Stomach (tissue), 19 donors: ENCODE measurements around the gene CCL18. TPM values are rescaled to one million over a fixed set of nuclear protein-coding genes. Genes with fewer than 3 reads are reported as not detected.
"Not testable (repeated sequence)": the region's sequence is repeated elsewhere in the genome, so short reads cannot be mapped to it uniquely, and the experiment has no call there.

Source experiments
- DNase-seq, 2 donors: peaks; one replicate each; pipeline versions ENCODE4 v3.0.0 to v3.0.0-alpha.2; 2013 to 2019
- H3K27ac ChIP-seq, 5 donors: fragments of 200-600 bp in 4 of 5; sonication (generic) in 4 of 5; one replicate each; pipeline ENCODE4 v1.5.1; 2013 to 2019; ENCODE audit warnings: mild to moderate bottlenecking in 1 of 5, moderate library complexity in 1 of 5
- H3K27me3 ChIP-seq, 3 donors: fragments of 200-600 bp; sonication (generic); one replicate each; pipeline ENCODE4 v1.5.1; 2017 to 2019; ENCODE audit warnings: mixed run types in 1 of 3
- H3K36me3 ChIP-seq, 4 donors: fragments of 200-600 bp; sonication (generic); 1 replicate in 3 of 4; 2 replicates in 1 of 4; pipeline ENCODE4 v1.5.1; 2016 to 2019
- H3K4me1 ChIP-seq, 4 donors: fragments of 200-600 bp; sonication (generic); one replicate each; pipeline ENCODE4 v1.5.1; 2016 to 2019
- H3K4me3 ChIP-seq, 4 donors: fragments of 200-600 bp; sonication (generic) in 3 of 4; one replicate each; pipeline ENCODE4 v1.5.1; 2016 to 2019; ENCODE audit warnings: mild to moderate bottlenecking in 1 of 4
- H3K9me3 ChIP-seq, 4 donors: fragments of 200-600 bp; sonication (generic); one replicate each; pipeline ENCODE4 v1.5.1; 2016 to 2019
- CTCF ChIP-seq, 7 experiments: fragments of 450-650 bp in 4 of 7; fragments of 200-600 bp in 3 of 7; sonication (generic) in 3 of 7; IDR thresholded peaks; one replicate each; pipeline ENCODE4 v1.5.1; 2016 to 2019; ENCODE audit warnings: antibody characterized with exemption in 7 of 7, control low read depth in 2 of 7, mild to moderate bottlenecking in 1 of 7
- EP300 ChIP-seq: sonication (generic); formaldehyde crosslinking; IDR thresholded peaks from one replicate; pipeline ENCODE4 v1.6.1; 2017; ENCODE audit warnings: antibody characterized with exemption
- POLR2A ChIP-seq, 4 donors: fragments of 450-650 bp; IDR thresholded peaks; one replicate each; pipeline ENCODE4 v1.6.1; 2016; ENCODE audit warnings: antibody characterized with exemption in 4 of 4, control low read depth in 2 of 4, mild to moderate bottlenecking in 1 of 4, moderate library complexity in 1 of 4
- POLR2AphosphoS5 ChIP-seq, 3 donors: sonication (generic); formaldehyde crosslinking; IDR thresholded peaks; one replicate each; pipeline ENCODE4 v1.6.1; 2016; ENCODE audit warnings: antibody characterized with exemption in 3 of 3
- WGBS, 5 donors: extraction: QIAGEN DNeasy Blood & Tissue Kit in 3 of 5; methylation state at CpG; one replicate each; pipeline versions ENCODE4 v1.1.5 to v1.1.7; 2013 to 2018; 5-methylcytosine and 5-hydroxymethylcytosine counted together
- intact Hi-C: fragments of 100-400 bp; cut with DNase I; formaldehyde crosslinking; loops from one replicate; pipeline ENCODE4 v1.15.1; 2023; ENCODE audit warnings: low total_unique reads
- long read RNA-seq, 10 donors: transcript quantifications; one replicate each; lab custom pipeline, GENCODE V29; 2026
- polyA plus RNA-seq, 3 donors: library from polyadenylated mRNA; stranded (reverse); fragments of 200-250 nt; gene quantifications; one replicate each; pipeline ENCODE4 v1.2.3, GENCODE V29; 2013
- total RNA-seq, 5 donors: library from RNA; depleted of rRNA; stranded (reverse); fragments of >200 nt; gene quantifications; one replicate each; pipeline versions ENCODE4 v1.1.0 to v1.2.3, GENCODE V29; 2014 to 2016
- donor health status: healthy with polysubstance abuse.
- donor health status: Bipolar disorder and iron deficiency.
- donor health status: healthy.

Gene CCL18
- 1 to 10 TPM in 1 of 5 donors, not detected in 4; 4.0 TPM for total RNA-seq
- polyA plus RNA-seq = 10 to 100 TPM in 1 of 3 donors, under 1 TPM in 2; 0.87 to 12.2 (median 0.92) TPM
- long read RNA-seq, donor 1 = 0 reads
- long read RNA-seq, donor 2 = 0 reads
- long read RNA-seq, donor 3 = 0 reads
- long read RNA-seq, donor 4 = 0 reads
- long read RNA-seq, donor 5 = 0 reads
- long read RNA-seq, donor 6 = 0 reads
- long read RNA-seq, donor 7, partial matches to known transcripts = 0 of 1 reads
- long read RNA-seq, donor 7, other reads (novel, unspliced or antisense) = 0 of 1 reads
- long read RNA-seq, donor 8 = 0 reads
- long read RNA-seq, donor 9 = 0 reads
- long read RNA-seq, donor 10 = 0 reads

DNA sequence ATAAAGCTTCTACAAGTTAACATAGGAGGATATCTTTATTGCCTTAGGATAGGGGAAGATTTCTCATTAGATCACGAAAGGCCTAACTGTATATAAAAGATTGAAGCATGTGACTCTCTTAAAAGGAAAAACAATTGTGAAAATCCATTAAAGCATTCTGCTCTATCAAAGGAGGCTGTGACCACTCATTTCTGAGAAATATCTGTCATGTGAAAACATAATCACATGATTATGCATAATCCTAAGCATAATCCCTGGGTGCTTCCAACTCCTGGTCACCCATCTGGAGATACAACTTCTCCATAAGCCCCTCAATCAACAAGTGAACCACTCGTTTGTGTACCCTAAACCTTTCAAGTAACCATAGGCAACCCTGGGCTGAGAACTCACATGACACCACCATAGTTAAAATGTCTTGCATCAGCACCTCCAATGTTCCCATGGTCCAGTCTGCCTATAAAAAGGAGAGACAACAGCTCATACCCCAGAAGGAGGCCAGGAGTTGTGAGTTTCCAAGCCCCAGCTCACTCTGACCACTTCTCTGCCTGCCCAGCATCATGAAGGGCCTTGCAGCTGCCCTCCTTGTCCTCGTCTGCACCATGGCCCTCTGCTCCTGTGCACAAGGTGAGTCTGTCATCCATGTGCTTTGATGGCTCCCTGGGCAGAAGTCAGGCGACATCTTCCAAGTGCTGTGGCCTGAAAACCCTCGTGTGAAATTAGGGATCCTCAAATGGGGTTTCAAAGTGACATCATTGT, at the start of gene CCL18:
Gene CCL18, plus strand, starts transcription at position 487 of the 756 bp plus-strand sequence. Its CDS starts 71 bp downstream, at position 558.
- intact Hi-C loops = no loop called here
- no peaks in the 10 kb centered on the region for H3K36me3 ChIP-seq
- no peaks in the 10 kb centered on the region for H3K9me3 ChIP-seq
- H3K27me3 ChIP-seq = no peaks in the 10 kb centered on the region
- no peak for TF ChIP-seq POLR2A (IDR thresholded peaks at IDR 0.05)
- TF ChIP-seq EP300 = no peak
- no peak for TF ChIP-seq CTCF (IDR thresholded peaks at IDR 0.05)
- TF ChIP-seq POLR2AphosphoS5 (IDR thresholded peaks at IDR 0.05) = no peak
- 69 to 79% (median 75%) methylated on average over 5 of the region's 5 CpGs for WGBS, 5 donors
- no peak for DNase-seq
- H3K4me1 ChIP-seq = no peaks in the 10 kb centered on the region
- no peak within 1 kb of the TSS for H3K4me3 ChIP-seq
- H3K27ac ChIP-seq = no peak within 1 kb of the TSS

GRCh38 chr17:36014946-36015345, 49.1 kb upstream of the CCL18 start:
- DNase-seq = no peak
- peaks cover 0 to 21% (median 16%) of the 10 kb centered on the region in 4 donors for H3K9me3 ChIP-seq
- H3K36me3 ChIP-seq = peaks cover 0 to 4% (median 0%) of the 10 kb centered on the region in 4 donors
- H3K4me1 ChIP-seq = no peaks in the 10 kb centered on the region
- intact Hi-C loops = no loop called here
- TF ChIP-seq POLR2A (IDR thresholded peaks at IDR 0.05) = no peak
- TF ChIP-seq POLR2AphosphoS5 (IDR thresholded peaks at IDR 0.05) = no peak
- TF ChIP-seq CTCF (IDR thresholded peaks at IDR 0.05) = no peak
- TF ChIP-seq EP300 = no peak
- H3K4me3 ChIP-seq = no peak overlapping the region
- 66 to 83% (median 78%) methylated on average over 5 of the region's 5 CpGs for WGBS, 5 donors
- H3K27ac ChIP-seq = no peak overlapping the region
- H3K27me3 ChIP-seq = peaks cover 0 to 5% (median 0%) of the 10 kb centered on the region in 3 donors

DNA sequence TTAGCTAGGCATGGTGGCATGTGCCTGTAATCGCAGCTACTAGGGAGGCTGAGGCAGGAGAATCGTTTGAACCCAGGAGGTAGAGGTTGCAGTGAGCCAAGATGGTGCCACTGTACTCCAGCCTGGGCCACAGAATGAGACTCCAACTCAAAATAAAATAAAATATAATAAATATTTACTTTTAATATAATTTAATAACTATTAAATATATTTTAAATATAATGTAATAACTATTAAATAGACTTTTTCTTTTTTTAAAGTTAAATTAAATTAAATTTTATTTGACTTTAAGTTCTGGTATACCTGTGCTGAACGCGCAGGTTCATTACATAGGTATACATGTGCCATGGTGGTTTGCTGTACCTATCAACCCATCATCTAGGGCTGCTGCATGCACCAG, 48.2 kb upstream of the CCL18 start:
- intact Hi-C loops, DNase-seq, H3K27ac ChIP-seq, H3K36me3 ChIP-seq, H3K4me3 ChIP-seq, H3K27me3 ChIP-seq, H3K4me1 ChIP-seq: not testable (repeated sequence)
- WGBS, 5 donors = 92 to 94% (median 93%) methylated on average over 4 of the region's 4 CpGs
- H3K9me3 ChIP-seq = peaks cover 0 to 14% (median 13%) of the 10 kb centered on the region in 4 donors

GRCh38 chr17:36016555-36016954, 47.5 kb upstream of the CCL18 start:
- 90 to 97% (median 92%) methylated on average over 2 of the region's 2 CpGs for WGBS, 5 donors
- DNase-seq = no peak
- peaks cover 0 to 4% (median 0%) of the 10 kb centered on the region in 4 donors for H3K36me3 ChIP-seq
- TF ChIP-seq POLR2AphosphoS5 (IDR thresholded peaks at IDR 0.05) (no peak), CTCF (IDR thresholded peaks at IDR 0.05) (no peak), EP300 (no peak), POLR2A (IDR thresholded peaks at IDR 0.05) (no peak)
- H3K27ac ChIP-seq = no peak overlapping the region
- no peaks in the 10 kb centered on the region for H3K4me1 ChIP-seq
- peaks cover 0 to 5% (median 0%) of the 10 kb centered on the region in 3 donors for H3K27me3 ChIP-seq
- no peak overlapping the region for H3K4me3 ChIP-seq
- intact Hi-C loops = no loop called here
- H3K9me3 ChIP-seq = peaks cover 0 to 12% (median 10%) of the 10 kb centered on the region in 4 donors
